HG02840 (cell line): ENCODE measurements around the gene KLHL29.

Experiments
- ATAC-seq: cut with Tn5 transposase; IDR thresholded peaks from one replicate; pipeline ENCODE4 v1.9.1; 2021; ENCODE audit warnings: mild to moderate bottlenecking, moderate library complexity, moderate number of reproducible peaks; ENCODE audit not compliant: unreplicated experiment, low FRiP score

KLHL29 gene

DNA sequence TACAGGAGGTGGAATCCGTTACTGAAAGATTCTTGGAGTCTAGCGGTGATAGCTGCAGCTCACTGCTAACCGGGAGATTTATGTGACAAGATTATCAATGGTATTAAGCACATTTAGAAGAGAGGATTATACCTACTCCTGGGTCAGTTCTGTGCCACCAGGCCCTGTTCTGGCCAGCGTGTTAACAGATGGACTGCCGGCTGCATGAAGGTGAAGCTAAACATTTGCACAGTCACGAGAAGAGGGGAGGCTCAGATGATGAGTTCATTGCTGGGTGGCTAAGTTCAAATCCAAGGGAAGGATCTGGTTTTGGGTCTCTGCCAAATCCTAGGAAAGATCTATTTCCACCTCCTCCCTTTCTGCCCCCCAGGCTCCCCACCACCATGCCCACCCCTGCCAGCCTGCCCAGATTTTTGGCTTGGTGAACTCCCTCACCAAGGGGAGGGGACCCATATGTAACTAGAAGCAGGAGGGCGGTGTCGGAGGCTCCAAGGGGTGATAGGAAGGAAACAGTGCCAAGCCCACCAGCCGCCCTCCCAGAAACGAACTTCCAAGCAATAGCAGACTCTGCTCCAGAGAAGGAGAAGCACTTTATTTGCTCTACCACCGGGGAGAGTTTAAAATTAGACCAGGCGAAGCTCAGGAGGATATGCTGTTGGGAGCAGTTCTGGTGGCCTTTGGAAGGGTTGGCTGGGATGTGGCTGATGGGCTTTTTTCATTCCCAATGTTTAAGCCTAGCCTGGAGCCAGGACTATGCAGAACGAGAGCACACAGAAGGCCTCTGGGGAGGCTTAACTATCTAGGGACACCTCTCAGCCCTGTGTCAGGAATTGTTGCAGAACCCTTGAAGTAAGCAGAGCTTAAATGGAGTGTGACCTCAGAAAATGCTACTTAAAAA lies 200.5 kb downstream of the KLHL29 start:
- ATAC-seq = no peak

DNA sequence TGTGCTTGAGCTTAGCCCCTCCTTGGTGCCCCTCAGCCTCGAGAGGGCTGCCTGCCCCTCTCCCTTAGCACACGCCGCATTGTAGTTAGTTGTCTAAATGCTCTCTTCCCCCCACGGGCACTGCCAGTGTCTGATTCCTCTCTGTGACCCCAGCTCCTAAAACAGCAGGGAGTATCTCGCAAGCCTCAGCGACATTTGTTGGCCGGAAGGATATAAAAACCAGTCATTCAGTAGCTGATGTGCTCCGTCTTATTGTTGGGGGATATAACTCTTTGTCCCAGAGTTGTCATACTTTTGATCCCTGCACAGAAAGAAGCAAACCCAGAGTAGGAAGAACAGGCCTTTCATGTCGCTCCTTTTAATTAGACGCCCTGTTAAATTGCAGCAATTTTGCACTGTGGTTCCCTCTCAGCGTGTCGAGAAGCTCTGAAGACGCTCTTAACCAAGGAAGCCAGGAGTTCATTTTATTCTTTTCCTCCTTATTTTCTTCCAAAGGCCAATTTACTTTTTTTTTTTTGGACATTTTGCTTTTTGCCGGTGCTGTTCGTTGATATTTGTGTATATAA lies 201.8 kb downstream of the KLHL29 start:
- ATAC-seq = no peak

DNA sequence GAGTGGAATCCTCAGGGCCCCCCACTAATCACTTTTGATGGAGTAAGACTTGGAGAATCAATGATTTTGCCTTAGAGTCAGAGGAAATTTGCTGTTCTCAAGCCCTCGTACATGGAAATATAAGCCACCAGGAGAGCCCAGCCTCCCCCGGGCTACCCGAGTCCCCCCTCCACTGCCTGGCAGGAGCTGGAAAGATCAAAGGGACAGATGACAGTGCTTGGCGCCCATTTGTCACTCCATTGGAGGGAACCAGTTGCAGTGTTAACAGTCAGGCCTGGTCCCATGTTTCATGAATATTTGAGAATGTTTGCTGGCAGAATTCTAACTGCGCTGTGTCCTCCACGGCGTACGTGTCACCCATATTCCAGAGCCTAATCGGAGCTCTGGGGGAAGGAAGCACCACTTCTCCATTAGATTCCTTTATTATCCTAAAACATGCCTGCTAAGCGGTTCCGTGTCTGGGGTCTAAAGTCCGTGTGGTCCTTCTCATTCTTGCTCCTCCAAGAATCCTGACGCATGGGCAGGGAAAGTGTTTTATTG lies 202.4 kb downstream of the KLHL29 start:
- no peak for ATAC-seq

GRCh38 chr2:23588106-23588505 lies 203.1 kb downstream of the KLHL29 start:
- ATAC-seq = no peak

DNA sequence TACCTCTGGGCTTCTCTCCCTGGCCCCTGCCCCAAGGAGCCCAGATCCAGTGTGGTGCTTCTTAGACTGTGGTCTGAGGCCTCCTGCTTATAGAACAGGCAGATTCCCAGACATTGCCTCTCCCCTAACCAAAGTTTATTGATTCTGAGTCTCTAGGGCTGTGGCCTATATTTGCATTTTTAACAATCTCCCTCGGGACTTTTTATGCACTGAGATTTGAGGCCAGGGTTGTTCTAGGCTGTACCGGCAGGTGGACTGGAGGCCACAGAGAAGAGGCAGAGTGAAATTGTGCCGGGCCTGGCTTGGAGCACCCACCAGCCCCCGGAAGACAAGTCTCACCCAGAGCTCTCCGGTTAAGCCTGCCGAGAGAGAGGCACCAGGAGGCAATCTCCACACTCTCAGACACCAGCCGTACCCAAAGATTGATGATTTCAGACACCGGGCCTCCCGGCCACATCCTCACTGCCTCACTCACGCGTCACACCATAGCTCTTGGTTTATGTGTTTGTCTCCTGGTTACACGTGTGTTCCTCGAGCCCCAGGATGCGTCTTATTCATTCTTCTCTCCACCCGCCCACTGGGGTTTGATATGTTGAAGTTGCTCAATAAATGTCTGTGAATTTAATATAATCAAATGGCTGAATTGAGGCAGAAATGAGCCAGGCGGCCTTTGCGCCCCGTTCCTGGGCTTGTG lies 203.7 kb downstream of the KLHL29 start:
- ATAC-seq = no peak

- ATAC-seq = no peak
Observed at GRCh38 chr2:23589220-23589647, 204.3 kb downstream of the KLHL29 start.

DNA sequence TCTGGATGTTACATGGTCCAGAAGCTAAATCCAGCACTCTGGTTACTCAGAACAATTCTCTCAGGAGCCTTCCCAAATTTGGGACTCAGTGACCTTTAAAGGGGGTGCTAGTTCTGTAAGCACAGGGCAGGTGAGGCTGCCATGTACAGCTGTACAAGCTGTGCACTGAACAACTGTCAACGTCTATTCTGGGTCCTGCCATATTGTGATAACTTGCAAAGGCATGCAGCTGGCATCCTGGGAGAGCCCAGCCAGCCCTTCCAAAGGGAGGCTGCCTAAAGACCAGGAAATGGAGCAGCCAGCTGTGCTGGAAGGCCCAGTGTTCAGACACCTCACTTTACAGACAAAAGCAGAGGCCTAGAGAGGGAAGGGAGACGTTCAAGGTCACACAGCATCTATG lies 204.8 kb downstream of the KLHL29 start:
- ATAC-seq = no peak

DNA sequence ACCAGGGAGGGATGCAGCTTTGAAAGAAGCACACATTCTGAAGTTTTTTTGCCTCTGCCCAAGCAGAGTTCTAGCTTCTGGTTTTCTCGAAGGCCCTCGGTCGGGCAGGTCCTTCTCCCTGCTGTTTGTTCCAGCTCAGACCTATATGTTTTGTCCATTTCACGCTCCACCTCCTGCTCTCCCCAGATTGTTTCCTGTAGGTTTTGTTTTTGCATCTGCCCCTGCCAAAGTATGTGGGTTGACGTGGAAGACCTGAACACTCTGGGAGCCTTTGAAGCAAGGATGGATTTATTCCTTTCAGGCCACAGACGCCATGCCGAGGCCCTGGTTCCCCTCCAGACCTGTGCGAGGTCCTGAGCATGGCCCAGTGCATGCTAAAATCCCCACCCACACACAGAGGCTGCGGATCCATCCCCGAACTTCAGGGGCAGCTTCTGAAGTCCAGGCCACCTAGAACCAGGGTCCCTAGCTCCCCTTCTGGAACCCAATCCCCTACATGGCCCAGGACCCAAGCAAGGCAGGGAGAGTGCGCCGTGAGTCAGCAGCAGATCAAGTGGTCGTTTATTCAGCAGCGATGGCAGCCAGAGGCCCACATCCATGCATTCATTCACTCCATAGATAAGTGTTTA lies 205.4 kb downstream of the KLHL29 start:
- no peak for ATAC-seq

- no peak for ATAC-seq
Observed at GRCh38 chr2:23591111-23591510, 206.1 kb downstream of the KLHL29 start.

- ATAC-seq = no peak
Observed at GRCh38 chr2:23592061-23592685, 207.2 kb downstream of the KLHL29 start.

DNA sequence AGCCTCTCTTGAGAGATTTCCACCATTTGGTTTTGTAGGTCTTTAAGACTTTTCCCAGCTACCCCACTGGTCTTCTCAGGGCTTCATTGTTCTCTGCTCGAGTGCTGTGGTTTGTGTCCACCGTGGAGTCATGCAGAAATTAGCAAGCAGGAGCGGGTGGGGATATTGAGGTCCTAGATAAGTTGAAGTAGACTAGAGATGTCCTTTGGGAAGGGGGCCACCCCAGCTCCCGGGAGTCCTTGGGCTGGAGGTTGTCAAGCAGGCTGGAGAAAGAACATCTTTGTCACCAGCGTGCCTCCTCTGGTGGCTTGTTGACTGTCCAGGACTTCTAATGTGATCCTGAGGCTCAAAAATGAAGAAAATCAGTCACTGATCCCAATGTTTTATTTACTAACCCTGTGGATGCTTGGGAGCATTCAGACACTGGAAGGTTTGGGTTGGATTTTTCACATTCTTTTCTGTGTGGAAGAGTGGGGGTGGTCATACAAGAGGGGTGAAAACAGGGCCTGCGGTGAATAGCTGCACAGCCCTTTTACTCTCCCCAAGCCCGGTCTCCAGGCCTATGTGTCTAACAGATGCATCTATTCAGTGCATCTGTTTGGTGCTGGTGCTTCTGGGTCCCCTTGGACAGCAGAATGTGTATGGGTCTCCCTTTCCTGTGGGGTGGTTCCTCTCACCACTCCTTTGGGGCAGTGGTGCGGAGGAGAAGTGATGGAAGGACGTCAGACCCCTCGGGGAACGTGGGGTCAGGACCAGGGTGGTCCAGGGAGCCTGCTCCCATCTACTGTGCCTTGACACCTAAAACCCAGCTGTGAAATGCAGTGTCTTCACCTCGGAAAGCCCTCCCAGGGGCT lies 208.1 kb downstream of the KLHL29 start:
- no peak for ATAC-seq

DNA sequence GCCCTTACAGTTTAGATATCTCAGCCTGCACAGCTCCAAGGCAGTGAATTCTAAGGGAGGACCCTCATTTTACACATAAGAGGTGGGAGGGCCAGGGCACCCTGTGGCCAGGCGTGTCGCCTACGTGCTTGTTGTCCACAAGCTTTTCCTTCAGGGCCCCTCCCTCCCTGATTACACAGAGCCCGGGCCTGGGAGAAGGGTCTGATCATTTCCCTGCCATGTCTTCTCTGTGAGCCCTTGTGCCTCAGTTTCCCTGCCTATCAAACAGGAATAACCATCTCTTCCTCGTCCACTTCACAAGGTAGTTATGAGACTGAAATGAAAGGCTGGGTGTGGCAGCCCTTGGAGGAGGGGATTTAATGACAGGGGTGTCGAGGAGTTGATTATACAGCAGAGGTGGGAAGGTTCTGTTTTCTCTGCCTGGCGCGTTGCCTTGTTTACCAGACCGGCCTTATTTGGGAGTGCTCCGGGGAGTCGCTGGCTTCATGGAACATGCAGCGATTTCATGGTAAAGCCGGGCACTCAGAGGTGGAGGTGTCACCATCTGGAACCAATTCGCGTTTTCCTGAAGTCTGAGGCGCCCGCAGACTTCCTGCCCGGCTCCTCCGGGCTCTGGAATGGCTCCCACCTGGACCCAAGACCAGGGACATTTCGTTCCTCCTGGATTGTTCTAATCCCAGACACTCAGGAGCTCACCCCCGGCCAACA lies 208.9 kb downstream of the KLHL29 start:
- no peak for ATAC-seq

- ATAC-seq = no peak
Observed at GRCh38 chr2:23594460-23594825, 209.5 kb downstream of the KLHL29 start.

- no peak for ATAC-seq
Observed at GRCh38 chr2:23595021-23595420, 210.0 kb downstream of the KLHL29 start.

GRCh38 chr2:23595601-23596251 lies 210.7 kb downstream of the KLHL29 start:
- no peak for ATAC-seq

DNA sequence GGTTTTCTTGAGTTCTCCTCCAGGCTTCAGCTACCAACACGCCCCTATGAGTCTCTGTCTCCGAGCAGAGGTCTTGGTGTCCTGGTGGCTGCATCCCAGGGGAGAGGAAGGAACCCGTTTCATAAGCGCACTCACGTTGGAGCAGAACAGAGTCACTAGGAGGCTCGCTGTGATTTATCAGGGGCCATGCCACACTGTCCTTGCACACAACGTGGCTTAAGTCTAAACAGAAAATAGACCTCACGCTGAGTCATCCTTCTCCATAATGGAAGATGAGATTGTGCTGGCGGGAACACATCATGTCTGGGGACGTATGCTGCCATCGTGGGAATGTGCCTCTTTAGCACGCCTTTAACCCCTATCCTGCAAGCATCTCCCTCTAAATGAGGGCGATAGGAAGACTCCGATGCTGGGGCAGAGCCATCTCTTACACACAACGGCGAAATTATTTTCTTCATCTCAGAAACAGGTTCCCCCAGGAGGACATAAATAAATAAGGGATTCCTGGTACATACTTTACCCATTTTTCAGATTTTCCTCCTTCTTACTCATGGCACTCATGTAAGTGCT lies 211.4 kb downstream of the KLHL29 start:
- no peak for ATAC-seq

GRCh38 chr2:23597687-23598086 lies 212.7 kb downstream of the KLHL29 start:
- ATAC-seq = no peak

GRCh38 chr2:23599006-23599405 lies 214.0 kb downstream of the KLHL29 start:
- no peak for ATAC-seq
